SK-N-DZ (cell line): ENCODE measurements around the gene CDSN.
"Not testable (repeated sequence)": the region's sequence is repeated elsewhere in the genome, so short reads cannot be mapped to it uniquely, and the experiment has no call there.

Experiments
- DNase-seq: peaks from one replicate; pipeline ENCODE4 v3.0.0-alpha.2; 2015; ENCODE audit warnings: low spot score
- small RNA-seq, 2 experiments: library from RNA; depleted of rRNA; stranded (forward); fragments of <200 nt; gene quantifications; one replicate each; pipeline ENCODE3, GENCODE V24; 2014

CDSN gene

DNA sequence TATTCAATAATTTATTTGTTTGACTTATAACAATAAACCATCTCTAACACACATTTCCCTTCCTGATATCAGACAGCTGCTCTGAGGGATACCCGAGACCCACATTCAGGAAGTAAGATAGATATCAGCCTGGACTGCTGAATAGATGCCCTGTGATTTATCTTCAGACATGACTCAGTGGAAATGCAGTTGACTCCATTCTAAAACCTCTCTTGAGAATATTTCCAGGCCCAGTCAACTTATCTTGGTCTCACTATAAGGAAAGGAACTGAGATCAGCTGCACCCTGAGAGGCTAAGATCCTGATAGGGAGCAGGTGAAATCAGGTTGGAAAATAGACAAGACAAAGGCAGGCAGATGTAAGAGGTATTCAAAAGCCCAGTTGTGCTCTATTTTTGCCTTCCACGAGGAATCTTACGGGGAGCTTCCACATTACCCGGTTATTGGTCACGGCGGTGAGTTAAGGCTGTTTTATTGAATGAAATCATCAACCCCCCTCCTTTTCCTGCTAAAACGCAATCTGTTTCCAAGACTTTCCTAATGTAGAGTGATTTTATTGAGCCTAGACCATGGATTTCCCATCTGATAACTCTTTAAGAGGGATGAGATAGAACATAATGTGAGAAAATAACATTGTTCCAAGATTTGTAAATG is 33.3 kb downstream of the CDSN start:
- no peak for DNase-seq

- DNase-seq = peak; percentile 19
Measured at GRCh38 chr6:31083742-31084354, 36.4 kb downstream of the CDSN start.

DNA sequence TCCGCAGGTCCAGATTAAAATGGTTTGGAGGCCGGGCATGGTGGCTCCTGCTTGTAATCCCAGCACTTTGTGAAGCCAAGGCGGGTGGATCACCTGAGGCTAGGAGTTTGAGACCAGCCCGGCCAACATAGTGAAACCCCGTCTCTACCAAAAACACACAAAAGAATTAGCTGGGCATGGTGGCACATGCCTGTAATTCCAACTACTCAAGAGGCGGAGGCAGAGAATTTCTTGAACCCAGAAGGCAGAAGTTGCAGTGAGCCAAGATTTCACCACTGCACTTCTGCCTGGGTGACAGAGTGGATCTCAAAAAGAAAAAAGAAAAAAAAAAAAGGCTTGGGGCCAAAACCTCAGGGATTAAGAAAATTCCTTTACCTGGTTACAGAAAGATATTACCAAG is 38.4 kb downstream of the CDSN start:
- DNase-seq = no peak

- peak; percentile 63 for DNase-seq
Measured at GRCh38 chr6:31079656-31080261, 40.5 kb downstream of the CDSN start.

GRCh38 chr6:31076611-31077010 is 43.6 kb downstream of the CDSN start:
- DNase-seq = no peak

DNA sequence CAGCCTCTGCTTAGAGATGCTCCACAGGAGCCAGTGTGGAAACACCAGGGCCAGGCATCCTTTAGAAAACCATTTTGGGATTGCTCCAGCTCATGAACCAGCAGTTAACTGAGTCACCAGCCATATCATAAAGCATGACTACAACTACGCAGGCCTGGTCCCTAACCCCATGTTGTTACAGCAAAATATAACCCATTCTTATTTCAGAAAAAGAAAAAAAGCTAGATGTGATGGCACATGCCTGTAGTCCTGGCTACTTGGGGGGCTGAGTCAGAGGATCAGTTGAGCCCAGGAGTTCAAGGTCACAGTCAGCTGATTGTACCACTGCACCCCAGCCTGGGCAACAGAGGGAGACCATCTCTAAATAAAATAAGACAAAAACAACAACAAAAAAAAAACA is 44.7 kb downstream of the CDSN start:
- no peak for DNase-seq

GRCh38 chr6:31074401-31074800 is 45.8 kb downstream of the CDSN start:
- DNase-seq = no peak

- no peak for DNase-seq
Measured at GRCh38 chr6:31070711-31071197, 49.5 kb downstream of the CDSN start.

- peak; percentile 69 for DNase-seq
Measured at GRCh38 chr6:31068669-31069340, 51.4 kb downstream of the CDSN start.

GRCh38 chr6:31067891-31068668 is 52.2 kb downstream of the CDSN start:
- not testable (repeated sequence) for DNase-seq

GRCh38 chr6:31067028-31067427 is 53.2 kb downstream of the CDSN start:
- not testable (repeated sequence) for DNase-seq

DNA sequence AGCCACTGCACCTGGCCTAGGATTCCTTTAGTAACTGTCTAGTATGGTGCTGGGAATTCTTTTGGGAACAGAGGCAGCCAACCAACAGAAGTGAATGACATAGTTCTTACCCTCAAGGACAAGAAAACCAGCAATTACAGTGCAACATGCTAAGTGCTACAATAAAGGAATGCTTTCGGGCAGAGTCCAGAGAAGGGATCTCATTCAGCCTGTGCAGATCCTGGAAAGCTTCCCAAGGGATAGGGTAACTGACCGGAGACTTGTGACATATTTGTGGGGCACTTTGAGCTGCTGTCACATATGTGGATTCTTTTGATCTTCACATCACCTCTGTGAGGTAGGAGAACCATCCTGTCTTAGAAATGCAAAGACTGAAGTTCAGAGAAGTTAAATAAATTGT is 54.7 kb downstream of the CDSN start:
- DNase-seq = no peak

Small RNAs within 50 kb of the gene (small RNA-seq; reads per million reads assigned to genes)
- gene POLR2LP1 = 0 reads per million in 2 experiments
- gene RNU6-1133P = 0 to 0.89 reads per million in 2 experiments
